ENCODE data around the gene WWC2. TPM values are rescaled to one million over a fixed set of nuclear protein-coding genes. Genes with fewer than 3 reads are reported as not detected.

The WWC2 gene
- total and polyA plus RNA-seq, 2 donors (not counting 3 experiments of a cell fraction or from before 2014, with no cell fraction given), result 12.9 to 52.2 TPM

- H3K36me3 ChIP-seq (ENCODE audit: control insufficient read depth in 2 of 2, extremely low read depth in 1 of 2, insufficient read depth in 2 of 2, low read length in 2 of 2), result no peaks in the 10 kb centered on the region
- BruUV-seq (replicated peaks), result no TSS peak
- peaks cover 63% of the 10 kb centered on the region for H3K79me2 ChIP-seq (ENCODE audit: control insufficient read depth, insufficient read depth, low read length)
- no peaks in the 10 kb centered on the region for H4K20me1 ChIP-seq (replicated peaks; ENCODE audit: control insufficient read depth, extremely low read depth, insufficient read depth, low read length)
- no peak overlapping the region for H3K9ac ChIP-seq (replicated peaks; ENCODE audit: extremely low read depth, insufficient read depth, low read length)
- H3K4me3 ChIP-seq (replicated peaks in 1 of 3; ENCODE audit: insufficient read depth in 1 of 3, low read depth in 1 of 3, low read length in 3 of 3), result no peak overlapping the region
- H3K27ac ChIP-seq (ENCODE audit: insufficient read depth, low read depth, low read length), result no peak overlapping the region
- no peaks in the 10 kb centered on the region for H3K27me3 ChIP-seq (ENCODE audit: control insufficient read depth in 2 of 2, insufficient read depth in 2 of 2, low read length in 2 of 2)
- peaks cover 7% of the 10 kb centered on the region for H3K4me1 ChIP-seq (ENCODE audit: control insufficient read depth, extremely low read depth, insufficient read depth, low read length)
- ChIA-PET POLR2A (no interaction called here), CTCF (interaction anchor here (1.2 kb wide), 1 partner anchor 41 kb away, joined by 3 read pairs; no protein-coding TSS in a partner anchor)
- intact Hi-C loops (cut with micrococcal nuclease) (no loop called here), dilution Hi-C loops (cut with MboI; ENCODE audit: extremely low pct_ligation_motif_present, low sequenced_read_pairs) (no loop called here)
- H3K4me2 ChIP-seq (ENCODE audit: insufficient read depth, low read length), result peak overlapping the region; percentile 30
- FAIRE-seq (peak; percentile 84), DNase-seq (ENCODE audit: low read depth, low spot score) (no peak)
- no peak for TF ChIP-seq MAX (IDR thresholded peaks at IDR 0.05; ENCODE audit: insufficient read depth, insufficient read length)
- TF ChIP-seq JUN (IDR thresholded peaks at IDR 0.05; ENCODE audit: borderline replicate concordance, insufficient read depth, insufficient read length, low read depth), result no peak
- no peak for TF ChIP-seq CTCF (IDR thresholded peaks at IDR 0.05; ENCODE audit: extremely low read depth in 1 of 2, insufficient read depth in 1 of 2, low read depth in 1 of 2, low read length in 2 of 2)
- no peak for TF ChIP-seq POLR2AphosphoS5 (IDR thresholded peaks at IDR 0.05; ENCODE audit: insufficient read depth, low read depth, low read length)
- no peak for TF ChIP-seq POLR2A (IDR thresholded peaks at IDR 0.05; ENCODE audit: low read depth, low read length)
- TF ChIP-seq MYC (IDR thresholded peaks at IDR 0.05; ENCODE audit: low read depth, low read length), result no peak
- TF ChIP-seq FOS (IDR thresholded peaks at IDR 0.05; ENCODE audit: borderline replicate concordance, insufficient read depth, low read length), result no peak
- no peak for TF ChIP-seq GATA2 (IDR thresholded peaks at IDR 0.05; ENCODE audit: insufficient read depth, insufficient read length, low read depth, low read length)
- no peak for TF ChIP-seq EZH2 (IDR thresholded peaks at IDR 0.05; ENCODE audit: borderline replicate concordance, low read depth, low read length, severe bottlenecking)
- no peaks in the 10 kb centered on the region for H3K9me3 ChIP-seq (replicated peaks; ENCODE audit: control insufficient read depth, insufficient read depth, low read length)
- no peaks in the 10 kb centered on the region for H3K9me1 ChIP-seq (replicated peaks; ENCODE audit: control insufficient read depth, extremely low read depth, insufficient read depth, low read length)
- H2AFZ ChIP-seq (ENCODE audit: low read depth, low read length), result no peak overlapping the region
Measured at GRCh38 chr4:183165376-183165775, 66.3 kb downstream of the WWC2 start.

All from endothelial cell of umbilical vein (primary cell).